Measurements from ENCODE around the gene RORC.

The RORC gene

DNA sequence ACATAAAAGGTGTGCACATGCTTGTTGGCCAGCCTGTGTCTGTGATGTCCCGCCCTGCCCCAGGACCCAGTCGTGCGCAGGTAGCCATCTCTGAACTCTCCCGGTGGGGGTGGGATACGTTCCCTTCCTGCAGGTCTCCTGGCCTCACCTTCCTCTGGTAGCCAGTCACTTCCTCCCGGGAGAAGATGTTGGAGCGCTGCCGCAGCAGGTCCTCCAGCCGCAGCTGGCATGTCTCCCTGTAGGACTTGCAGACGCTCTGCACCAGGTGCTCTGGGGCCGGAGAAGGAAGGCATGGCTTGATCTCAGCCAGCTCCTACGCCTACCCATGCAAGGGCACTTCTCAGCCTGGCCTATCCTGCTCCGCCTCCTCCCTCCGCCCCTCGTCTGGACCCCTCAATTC is 17.2 kb downstream of the RORC start:
- H3K79me2 ChIP-seq (ENCODE audit: low read length), result no peaks in the 10 kb centered on the region
- no peak overlapping the region for H3K27ac ChIP-seq (ENCODE audit: low read length)
- H3K27me3 ChIP-seq (replicated peaks; ENCODE audit: insufficient read depth, low read length), result no peaks in the 10 kb centered on the region
- TF ChIP-seq, protein P1, sequence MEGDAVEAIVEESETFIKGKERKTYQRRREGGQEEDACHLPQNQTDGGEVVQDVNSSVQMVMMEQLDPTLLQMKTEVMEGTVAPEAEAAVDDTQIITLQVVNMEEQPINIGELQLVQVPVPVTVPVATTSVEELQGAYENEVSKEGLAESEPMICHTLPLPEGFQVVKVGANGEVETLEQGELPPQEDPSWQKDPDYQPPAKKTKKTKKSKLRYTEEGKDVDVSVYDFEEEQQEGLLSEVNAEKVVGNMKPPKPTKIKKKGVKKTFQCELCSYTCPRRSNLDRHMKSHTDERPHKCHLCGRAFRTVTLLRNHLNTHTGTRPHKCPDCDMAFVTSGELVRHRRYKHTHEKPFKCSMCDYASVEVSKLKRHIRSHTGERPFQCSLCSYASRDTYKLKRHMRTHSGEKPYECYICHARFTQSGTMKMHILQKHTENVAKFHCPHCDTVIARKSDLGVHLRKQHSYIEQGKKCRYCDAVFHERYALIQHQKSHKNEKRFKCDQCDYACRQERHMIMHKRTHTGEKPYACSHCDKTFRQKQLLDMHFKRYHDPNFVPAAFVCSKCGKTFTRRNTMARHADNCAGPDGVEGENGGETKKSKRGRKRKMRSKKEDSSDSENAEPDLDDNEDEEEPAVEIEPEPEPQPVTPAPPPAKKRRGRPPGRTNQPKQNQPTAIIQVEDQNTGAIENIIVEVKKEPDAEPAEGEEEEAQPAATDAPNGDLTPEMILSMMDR (IDR thresholded peaks at IDR 0.05; ENCODE audit: low read length), result no peak
- TF ChIP-seq EZH2phosphoT487 (IDR thresholded peaks at IDR 0.05; ENCODE audit: low read length), result no peak
- no peak for TF ChIP-seq EZH2 (optimal IDR thresholded peaks at IDR 0.05; ENCODE audit: low read depth, low read length)
- no peak overlapping the region for H2AFZ ChIP-seq (ENCODE audit: low read length)
- no peaks in the 10 kb centered on the region for H4K20me1 ChIP-seq (ENCODE audit: insufficient read depth, low read length)
- H3K4me2 ChIP-seq (ENCODE audit: low read depth, low read length), result no peak overlapping the region
- H3F3A ChIP-seq (ENCODE audit: insufficient read depth, low read length), result no peaks in the 10 kb centered on the region; the same call in 1 of the 2 replicates
- H3K9me2 ChIP-seq (replicated peaks; ENCODE audit: insufficient read depth, low read length), result no peaks in the 10 kb centered on the region
- no peaks in the 10 kb centered on the region for H3K36me3 ChIP-seq (replicated peaks; ENCODE audit: insufficient read depth, low read length)
- DNase-seq, result no peak
- H3K9ac ChIP-seq (ENCODE audit: low read length), result no peak overlapping the region
- no peaks in the 10 kb centered on the region for H3K9me3 ChIP-seq (replicated peaks; ENCODE audit: insufficient read depth, low read length)
- H3K4me3 ChIP-seq (ENCODE audit: low read length), result no peak overlapping the region
- H3K4me1 ChIP-seq (ENCODE audit: low read length), result peaks cover 36% of the 10 kb centered on the region

DNA sequence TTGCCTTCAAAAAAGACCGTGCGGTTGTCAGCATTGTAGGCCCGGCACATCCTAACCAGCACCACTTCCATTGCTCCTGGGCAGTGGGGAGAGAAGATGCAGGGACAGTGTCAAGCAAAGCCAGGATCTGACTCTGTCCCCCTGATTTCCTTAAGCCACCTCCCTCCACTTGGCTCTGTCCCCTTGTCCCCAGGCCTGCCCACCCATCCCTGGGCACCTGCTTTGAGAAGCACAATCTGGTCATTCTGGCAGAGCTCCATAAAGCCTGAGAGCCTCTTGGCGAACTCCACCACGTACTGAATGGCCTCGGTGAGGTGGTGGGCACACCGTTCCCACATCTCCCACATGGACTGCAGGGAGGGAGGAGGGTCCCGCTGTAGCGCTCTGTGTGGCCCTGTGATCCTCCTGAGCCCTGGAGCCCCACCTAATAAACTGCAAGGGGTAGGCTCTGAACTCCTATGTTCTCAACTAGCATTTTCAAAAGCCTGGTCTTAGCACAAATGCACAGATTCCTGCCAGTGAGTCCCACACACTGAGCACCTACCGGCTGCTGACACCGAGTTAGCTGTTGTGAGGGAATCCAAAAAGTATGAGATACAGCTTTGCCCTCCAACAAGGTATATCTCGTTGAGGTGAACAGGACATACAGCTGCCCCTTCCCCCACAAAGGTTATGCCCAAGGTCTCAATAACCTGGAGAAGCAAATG is 18.2 kb downstream of the RORC start:
- no peaks in the 10 kb centered on the region for H4K20me1 ChIP-seq (ENCODE audit: insufficient read depth, low read length)
- no peaks in the 10 kb centered on the region for H3K9me3 ChIP-seq (replicated peaks; ENCODE audit: insufficient read depth, low read length)
- H3K4me2 ChIP-seq (ENCODE audit: low read depth, low read length), result no peak overlapping the region

DNA sequence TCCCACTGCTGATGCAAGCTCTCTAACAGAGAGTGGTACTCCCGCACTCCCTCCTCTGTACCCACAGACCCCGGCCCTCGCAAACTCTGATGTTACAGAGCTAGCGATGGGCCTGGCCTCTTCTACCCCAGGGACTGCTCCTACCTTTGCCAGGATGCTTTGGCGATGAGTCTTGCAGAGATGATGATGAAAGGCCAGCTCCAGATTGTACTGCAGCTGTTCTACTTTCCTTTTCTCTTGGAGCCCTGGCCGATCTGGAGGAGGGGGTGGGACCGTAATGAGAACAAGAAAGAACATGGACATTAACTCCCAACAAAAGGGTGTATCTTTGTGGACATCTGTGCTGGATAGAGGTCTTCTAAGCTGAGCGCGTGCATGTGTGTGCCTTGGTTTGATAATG is 20.4 kb downstream of the RORC start:
- H3K9ac ChIP-seq (ENCODE audit: low read length), result no peak overlapping the region

More for the DNA sequence above, 18.2 kb downstream of the RORC start:
- no peak overlapping the region for H3K4me3 ChIP-seq (ENCODE audit: low read length)
- no peak for DNase-seq
- no peaks in the 10 kb centered on the region for H3K79me2 ChIP-seq (ENCODE audit: low read length)
- H3K36me3 ChIP-seq (replicated peaks; ENCODE audit: insufficient read depth, low read length), result no peaks in the 10 kb centered on the region
- no peaks in the 10 kb centered on the region for H3K27me3 ChIP-seq (replicated peaks; ENCODE audit: insufficient read depth, low read length)
- H3K27ac ChIP-seq (ENCODE audit: low read length), result no peak overlapping the region
- peaks cover 36% of the 10 kb centered on the region for H3K4me1 ChIP-seq (ENCODE audit: low read length)
- no peak overlapping the region for H3K9ac ChIP-seq (ENCODE audit: low read length)
- TF ChIP-seq EZH2 (optimal IDR thresholded peaks at IDR 0.05; ENCODE audit: low read depth, low read length), result no peak
- TF ChIP-seq, protein P1 (IDR thresholded peaks at IDR 0.05; ENCODE audit: low read length), result no peak
- TF ChIP-seq EZH2phosphoT487 (IDR thresholded peaks at IDR 0.05; ENCODE audit: low read length), result no peak
- H3K9me2 ChIP-seq (replicated peaks; ENCODE audit: insufficient read depth, low read length), result no peaks in the 10 kb centered on the region
- no peak overlapping the region for H2AFZ ChIP-seq (ENCODE audit: low read length)
- no peaks in the 10 kb centered on the region; the same call in 1 of the 2 replicates for H3F3A ChIP-seq (ENCODE audit: insufficient read depth, low read length)

More for the DNA sequence above, 20.4 kb downstream of the RORC start:
- Histone ChIP-seq H3F3A (ENCODE audit: insufficient read depth, low read length) (no peaks in the 10 kb centered on the region; the same call in 1 of the 2 replicates), H2AFZ (ENCODE audit: low read length) (no peak overlapping the region), H3K4me1 (ENCODE audit: low read length) (peaks cover 19% of the 10 kb centered on the region), H3K4me2 (ENCODE audit: low read depth, low read length) (no peak overlapping the region), H3K79me2 (ENCODE audit: low read length) (no peaks in the 10 kb centered on the region), H3K9me2 (replicated peaks; ENCODE audit: insufficient read depth, low read length) (no peaks in the 10 kb centered on the region), H3K27me3 (replicated peaks; ENCODE audit: insufficient read depth, low read length) (no peaks in the 10 kb centered on the region), H3K9me3 (replicated peaks; ENCODE audit: insufficient read depth, low read length) (no peaks in the 10 kb centered on the region), H4K20me1 (ENCODE audit: insufficient read depth, low read length) (no peaks in the 10 kb centered on the region), H3K4me3 (ENCODE audit: low read length) (no peak overlapping the region), H3K27ac (ENCODE audit: low read length) (no peak overlapping the region), H3K36me3 (replicated peaks; ENCODE audit: insufficient read depth, low read length) (no peaks in the 10 kb centered on the region)
- TF ChIP-seq, protein P1 (IDR thresholded peaks at IDR 0.05; ENCODE audit: low read length), result no peak
- TF ChIP-seq EZH2phosphoT487 (IDR thresholded peaks at IDR 0.05; ENCODE audit: low read length) (no peak), EZH2 (optimal IDR thresholded peaks at IDR 0.05; ENCODE audit: low read depth, low read length) (no peak)
- DNase-seq, result no peak

All from MM.1S (cell line).